Parathyroid adenoma (tissue), 2 donors: ENCODE data around the gene IQUB.

ENCODE experiments used
- H2AFZ ChIP-seq: fragments of 300-600 bp; sonication (generic); one replicate; pipeline ENCODE4 v1.7.0; 2017; ENCODE audit warnings: antibody characterized with exemption, mild to moderate bottlenecking
- H3K27ac ChIP-seq: fragments of 300-600 bp; sonication (generic); one replicate; pipeline ENCODE4 v1.7.0; 2017
- H3K27me3 ChIP-seq: fragments of 300-600 bp; sonication (generic); one replicate; pipeline ENCODE4 v1.7.0; 2017; ENCODE audit warnings: low read length; ENCODE audit not compliant: control insufficient read depth, insufficient read depth
- H3K36me3 ChIP-seq: fragments of 300-600 bp; sonication (generic); one replicate; pipeline ENCODE4 v1.7.0; 2017; ENCODE audit warnings: low read length; ENCODE audit not compliant: control insufficient read depth, insufficient read depth
- H3K4me1 ChIP-seq: fragments of 300-600 bp; sonication (generic); one replicate; pipeline ENCODE4 v1.7.0; 2017; ENCODE audit warnings: control low read depth
- H3K4me2 ChIP-seq: fragments of 300-600 bp; sonication (generic); one replicate; pipeline ENCODE4 v1.7.0; 2017; ENCODE audit warnings: low read length
- H3K4me3 ChIP-seq: fragments of 300-600 bp; sonication (generic); one replicate; pipeline ENCODE4 v1.7.0; 2017; ENCODE audit warnings: low read depth, low read length
- H3K79me2 ChIP-seq: fragments of 300-600 bp; sonication (generic); one replicate; pipeline ENCODE4 v1.7.0; 2017; ENCODE audit warnings: control low read depth
- H3K9ac ChIP-seq: fragments of 300-600 bp; sonication (generic); one replicate; pipeline ENCODE4 v1.7.0; 2017; ENCODE audit warnings: mild to moderate bottlenecking
- H3K9me3 ChIP-seq: fragments of 300-600 bp; sonication (generic); one replicate; pipeline ENCODE4 v1.7.0; 2017; ENCODE audit warnings: low read length; ENCODE audit not compliant: control insufficient read depth
- TF ChIP-seq, protein P1 (sequence below): fragments of 300-600 bp; sonication (generic); IDR thresholded peaks from one replicate; pipeline ENCODE4 v1.7.0; 2017; ENCODE audit warnings: antibody characterized with exemption, mild to moderate bottlenecking
- donor health status: primary hyperparathyroidism.

The IQUB gene

DNA sequence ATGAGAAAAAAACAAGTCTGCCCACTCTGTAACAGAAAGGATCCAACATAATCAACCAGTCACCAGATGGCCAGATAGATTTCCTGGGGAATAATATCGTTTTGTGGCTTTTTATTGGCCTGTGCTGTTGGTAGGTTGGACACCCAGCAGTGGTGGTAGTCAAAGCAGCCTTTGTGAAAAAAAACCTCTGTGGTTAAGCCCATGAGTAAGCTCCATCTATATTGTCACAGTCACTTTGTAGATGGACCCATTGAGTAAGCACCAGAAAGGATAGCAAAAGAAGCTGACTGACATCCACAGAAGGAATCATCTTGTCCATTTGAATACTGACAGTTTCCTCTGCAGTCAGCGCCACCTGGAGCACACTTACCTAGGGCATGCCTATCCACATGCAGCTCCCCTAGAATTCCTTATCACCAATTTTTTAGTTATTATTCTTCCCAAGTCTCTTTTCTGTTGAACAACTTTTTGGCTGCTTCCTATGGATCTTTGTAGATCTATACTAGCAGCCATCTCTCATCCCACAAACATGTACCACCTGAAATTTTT is 96.9 kb downstream of the IQUB start:
- no peak overlapping the region for H2AFZ ChIP-seq
- no peaks in the 10 kb centered on the region for H3K79me2 ChIP-seq
- H3K36me3 ChIP-seq, result no peaks in the 10 kb centered on the region
- no peaks in the 10 kb centered on the region for H3K9me3 ChIP-seq
- H3K27ac ChIP-seq, result no peak overlapping the region
- TF ChIP-seq, protein P1, sequence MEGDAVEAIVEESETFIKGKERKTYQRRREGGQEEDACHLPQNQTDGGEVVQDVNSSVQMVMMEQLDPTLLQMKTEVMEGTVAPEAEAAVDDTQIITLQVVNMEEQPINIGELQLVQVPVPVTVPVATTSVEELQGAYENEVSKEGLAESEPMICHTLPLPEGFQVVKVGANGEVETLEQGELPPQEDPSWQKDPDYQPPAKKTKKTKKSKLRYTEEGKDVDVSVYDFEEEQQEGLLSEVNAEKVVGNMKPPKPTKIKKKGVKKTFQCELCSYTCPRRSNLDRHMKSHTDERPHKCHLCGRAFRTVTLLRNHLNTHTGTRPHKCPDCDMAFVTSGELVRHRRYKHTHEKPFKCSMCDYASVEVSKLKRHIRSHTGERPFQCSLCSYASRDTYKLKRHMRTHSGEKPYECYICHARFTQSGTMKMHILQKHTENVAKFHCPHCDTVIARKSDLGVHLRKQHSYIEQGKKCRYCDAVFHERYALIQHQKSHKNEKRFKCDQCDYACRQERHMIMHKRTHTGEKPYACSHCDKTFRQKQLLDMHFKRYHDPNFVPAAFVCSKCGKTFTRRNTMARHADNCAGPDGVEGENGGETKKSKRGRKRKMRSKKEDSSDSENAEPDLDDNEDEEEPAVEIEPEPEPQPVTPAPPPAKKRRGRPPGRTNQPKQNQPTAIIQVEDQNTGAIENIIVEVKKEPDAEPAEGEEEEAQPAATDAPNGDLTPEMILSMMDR, result no peak
- no peaks in the 10 kb centered on the region for H3K4me1 ChIP-seq
- no peak overlapping the region for H3K4me3 ChIP-seq
- no peaks in the 10 kb centered on the region for H3K27me3 ChIP-seq
- no peak overlapping the region for H3K9ac ChIP-seq
- H3K4me2 ChIP-seq, result no peak overlapping the region

DNA sequence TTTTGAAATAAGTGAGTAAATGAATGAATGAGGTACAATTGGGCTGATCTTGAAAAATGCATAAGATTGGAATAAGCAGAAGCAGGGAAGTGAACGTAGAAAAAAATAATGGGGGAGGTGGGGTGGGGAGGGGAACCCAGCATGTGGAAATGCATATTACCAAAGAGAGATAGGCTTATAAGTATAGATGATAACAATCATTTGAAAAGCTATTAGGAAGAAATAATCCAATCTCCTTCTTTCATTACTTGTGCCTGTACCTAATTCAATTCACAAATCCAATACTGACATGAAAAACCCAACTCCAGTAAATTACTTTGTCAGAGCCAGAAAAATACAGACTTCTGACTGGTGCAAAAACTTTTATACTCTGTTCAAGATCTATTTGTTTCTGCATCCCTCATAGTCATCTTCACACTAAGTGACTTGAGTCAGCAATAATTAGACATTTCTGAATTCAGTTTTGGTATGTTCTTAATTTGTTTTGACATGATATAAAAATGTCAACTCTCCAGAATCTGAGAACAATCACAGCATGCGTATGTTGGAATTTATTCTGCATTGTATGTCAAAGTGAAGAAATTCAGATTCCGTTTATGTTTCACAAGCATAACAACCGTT is 99.2 kb downstream of the IQUB start:
- Histone ChIP-seq H3K4me2 (no peak overlapping the region), H3K27ac (no peak overlapping the region), H3K9me3 (no peaks in the 10 kb centered on the region), H2AFZ (no peak overlapping the region), H3K4me3 (no peak overlapping the region), H3K79me2 (no peaks in the 10 kb centered on the region), H3K27me3 (no peaks in the 10 kb centered on the region), H3K36me3 (no peaks in the 10 kb centered on the region), H3K9ac (no peak overlapping the region), H3K4me1 (no peaks in the 10 kb centered on the region)
- TF ChIP-seq, protein P1, result no peak

DNA sequence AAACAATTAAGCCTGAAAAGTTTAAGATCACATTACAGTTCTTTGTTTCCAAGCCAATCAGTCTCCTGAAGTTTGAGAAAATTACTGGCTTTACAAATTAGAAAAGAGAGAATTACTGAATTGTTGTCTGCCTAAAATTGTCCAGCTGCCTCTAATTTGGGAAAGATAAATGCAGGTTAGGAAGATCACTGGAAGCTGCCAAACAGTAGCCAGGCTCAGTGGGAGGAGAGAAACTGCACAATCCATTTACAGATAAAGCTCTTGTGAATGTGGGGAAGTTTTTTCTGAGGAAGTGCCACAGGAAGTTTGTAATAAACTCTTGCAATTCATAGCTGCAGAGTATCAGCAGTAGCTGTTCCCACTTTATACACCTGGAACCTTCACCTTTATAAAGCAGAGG is 100.7 kb downstream of the IQUB start:
- TF ChIP-seq, protein P1, result no peak
- no peak overlapping the region for H3K4me3 ChIP-seq
- no peaks in the 10 kb centered on the region for H3K9me3 ChIP-seq
- H3K4me2 ChIP-seq, result no peak overlapping the region
- H3K79me2 ChIP-seq, result no peaks in the 10 kb centered on the region
- H2AFZ ChIP-seq, result no peak overlapping the region
- H3K27me3 ChIP-seq, result no peaks in the 10 kb centered on the region
- no peak overlapping the region for H3K9ac ChIP-seq
- no peak overlapping the region for H3K27ac ChIP-seq
- H3K4me1 ChIP-seq, result no peaks in the 10 kb centered on the region
- no peaks in the 10 kb centered on the region for H3K36me3 ChIP-seq

GRCh38 chr7:123432601-123433000 is 101.8 kb downstream of the IQUB start:
- Histone ChIP-seq H3K79me2 (no peaks in the 10 kb centered on the region), H3K4me1 (no peaks in the 10 kb centered on the region), H3K36me3 (no peaks in the 10 kb centered on the region), H3K9me3 (no peaks in the 10 kb centered on the region), H3K4me2 (no peak overlapping the region), H2AFZ (no peak overlapping the region), H3K9ac (no peak overlapping the region), H3K4me3 (no peak overlapping the region), H3K27ac (no peak overlapping the region), H3K27me3 (no peaks in the 10 kb centered on the region)
- TF ChIP-seq, protein P1, result no peak

DNA sequence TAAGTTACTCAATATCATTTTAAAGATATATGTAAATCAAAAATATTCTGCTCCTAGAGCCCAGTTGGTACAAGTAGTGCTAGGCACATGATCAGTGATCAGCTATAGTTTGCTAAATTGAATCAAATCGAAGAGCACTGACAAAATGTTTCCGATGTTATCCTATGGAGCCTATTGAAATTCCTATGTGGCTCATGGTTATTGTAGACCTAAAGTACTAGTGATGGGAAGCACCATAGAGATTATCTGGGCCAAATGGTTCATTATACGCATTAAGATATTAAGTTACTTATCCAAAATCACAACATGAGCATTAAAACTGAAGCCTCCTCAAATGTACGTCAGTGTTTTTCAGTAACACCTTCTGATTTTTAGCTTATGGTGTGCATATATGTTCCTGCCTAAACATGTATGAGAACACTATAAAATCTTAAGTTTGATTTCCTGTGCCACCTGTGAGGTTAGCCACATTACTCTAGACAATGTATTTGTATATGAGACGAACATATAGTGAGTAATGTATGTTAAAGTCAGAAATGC is 103.2 kb downstream of the IQUB start:
- no peaks in the 10 kb centered on the region for H3K36me3 ChIP-seq
- no peak overlapping the region for H3K9ac ChIP-seq

More for the DNA sequence above, 103.2 kb downstream of the IQUB start:
- Histone ChIP-seq H3K4me2 (no peak overlapping the region), H3K27me3 (no peaks in the 10 kb centered on the region), H3K4me3 (no peak overlapping the region), H3K27ac (no peak overlapping the region), H2AFZ (no peak overlapping the region), H3K4me1 (no peaks in the 10 kb centered on the region), H3K9me3 (no peaks in the 10 kb centered on the region), H3K79me2 (no peaks in the 10 kb centered on the region)
- TF ChIP-seq, protein P1, result no peak
